A549 (cell line): ENCODE data around the gene BCKDHA. TPM values are rescaled to one million over a fixed set of nuclear protein-coding genes. Genes with fewer than 3 reads are reported as not detected.

Experiments used
- BCL3 ChIP-seq: fragments of >200 bp; sonication (Bioruptor Twin); formaldehyde crosslinking; IDR thresholded peaks from 3 replicates; pipeline ENCODE4 v1.6.1; 2016
- CBX8 ChIP-seq: fragments of 200-600 bp; sonication (generic); IDR thresholded peaks from 2 replicates; pipeline ENCODE4 v1.6.1; 2016
- CHD2 ChIP-seq: fragments of 150-350 bp; IDR thresholded peaks from 2 replicates; pipeline ENCODE4 v1.6.1; 2014; ENCODE audit warnings: low read length; ENCODE audit not compliant: partially characterized antibody
- CHD4 ChIP-seq: fragments of 200-600 bp; sonication (generic); IDR thresholded peaks from 2 replicates; pipeline ENCODE4 v1.6.1; 2016; ENCODE audit warnings: antibody characterized with exemption, mild to moderate bottlenecking, borderline replicate concordance
- ELK1 ChIP-seq: fragments of 150-350 bp; IDR thresholded peaks from 2 replicates; pipeline ENCODE4 v1.6.1; 2014; ENCODE audit warnings: low read depth, mild to moderate bottlenecking, low read length
- EP300 ChIP-seq, 2 experiments: fragments of >200 bp; sonication (Bioruptor Twin); formaldehyde crosslinking; IDR thresholded peaks; 2 replicates in 1 of 2; 3 replicates in 1 of 2; pipeline ENCODE4 v1.6.1; 2016 to 2017
- GATA3 ChIP-seq: IDR thresholded peaks from 2 replicates; pipeline ENCODE4 v1.6.1; 2012; ENCODE audit warnings: borderline replicate concordance
- HDAC2 ChIP-seq: fragments of 200-600 bp; sonication (generic); IDR thresholded peaks from 2 replicates; pipeline ENCODE4 v1.6.1; 2016
- HMGXB4 ChIP-seq: fragments of 250-450 bp; sonication (Bioruptor Pico); IDR thresholded peaks from 2 replicates; pipeline ENCODE4 v1.5.0; 2021; ENCODE audit warnings: mild to moderate bottlenecking, moderate library complexity, borderline replicate concordance
- HOXB13 ChIP-seq: fragments of 250-450 bp; sonication (Bioruptor Pico); IDR thresholded peaks from 2 replicates; pipeline ENCODE4 v1.5.0; 2020; ENCODE audit warnings: low read depth, mild to moderate bottlenecking, moderate library complexity
- JUN ChIP-seq, 2 experiments: fragments of >200 bp; sonication (Bioruptor Twin); formaldehyde crosslinking; IDR thresholded peaks; 2 replicates in 1 of 2; 3 replicates in 1 of 2; pipeline ENCODE4 v1.6.1; 2016 to 2017
- KDM5A ChIP-seq: fragments of 200-600 bp; sonication (generic); IDR thresholded peaks from 2 replicates; pipeline ENCODE4 v1.6.1; 2016; ENCODE audit warnings: antibody characterized with exemption, mild to moderate bottlenecking
- MAFK ChIP-seq: fragments of 450-650 bp; IDR thresholded peaks from 2 replicates; pipeline ENCODE4 v1.6.1; 2014; ENCODE audit not compliant: partially characterized antibody
- MAX ChIP-seq: IDR thresholded peaks from 2 replicates; pipeline ENCODE4 v1.6.1; 2012
- NFE2L2 ChIP-seq: fragments of 150-350 bp; conservative IDR thresholded peaks from 2 replicates; pipeline ENCODE4 v1.6.1; 2014; ENCODE audit warnings: low read length
- NR3C1 ChIP-seq: fragments of >200 bp; sonication (Bioruptor Twin); formaldehyde crosslinking; IDR thresholded peaks from 3 replicates; pipeline ENCODE4 v1.6.1; 2017
- PBX3 ChIP-seq: IDR thresholded peaks from 2 replicates; pipeline ENCODE4 v1.6.1; 2012
- PHF8 ChIP-seq: fragments of 200-600 bp; sonication (generic); IDR thresholded peaks from 2 replicates; pipeline ENCODE4 v1.6.1; 2016; ENCODE audit warnings: low read depth, mild to moderate bottlenecking, antibody characterized with exemption, moderate library complexity, borderline replicate concordance
- RARB ChIP-seq: fragments of 250-450 bp; sonication (Bioruptor Pico); IDR thresholded peaks from 2 replicates; pipeline ENCODE4 v1.8.0; 2021; ENCODE audit warnings: mild to moderate bottlenecking, moderate library complexity
- SMC3 ChIP-seq: fragments of >200 bp; sonication (Bioruptor Twin); formaldehyde crosslinking; IDR thresholded peaks from 3 replicates; pipeline ENCODE4 v1.6.1; 2018; ENCODE audit warnings: inconsistent platforms
- TP53 ChIP-seq: fragments of 250-450 bp; sonication (Bioruptor Pico); IDR thresholded peaks from 2 replicates; pipeline ENCODE4 v1.5.0; 2021; ENCODE audit warnings: mild to moderate bottlenecking, moderate library complexity
- ZC3H11A ChIP-seq: fragments of 450-650 bp; IDR thresholded peaks from 2 replicates; pipeline ENCODE4 v1.6.1; 2014; ENCODE audit warnings: antibody characterized with exemption, mild to moderate bottlenecking
- ZFP36 ChIP-seq: fragments of 450-650 bp; IDR thresholded peaks from 2 replicates; pipeline ENCODE4 v1.6.1; 2014; ENCODE audit warnings: borderline replicate concordance; ENCODE audit not compliant: partially characterized antibody
- ZSCAN20 ChIP-seq: fragments of 250-450 bp; sonication (Bioruptor Pico); IDR thresholded peaks from 2 replicates; pipeline ENCODE4 v1.8.0; 2022; ENCODE audit warnings: mild to moderate bottlenecking, moderate library complexity
- polyA plus RNA-seq, 4 experiments: library from polyadenylated mRNA; depleted of rRNA in 3 of 4; stranded (reverse); fragments of >200 nt; fragmentation: RNase III in 1 of 4; extraction: RNeasy Plus Mini Kit Qiagen cat#74134 plus additional on column Dnase treatment in 1 of 4; gene quantifications; 2 replicates in 3 of 4; 3 replicates in 1 of 4; pipeline ENCODE4 v1.2.3, GENCODE V29; 2011 to 2017

The BCKDHA gene
- polyA plus RNA-seq, 2 of the 4 experiments (the other 2 are of a cell fraction) = 42.9 to 44.4 TPM

- no peak for TF ChIP-seq NFE2L2
- peak; percentile 82; the same call in 1 of the 2 replicates for TF ChIP-seq MAX
- no peak for TF ChIP-seq EP300 (IDR thresholded peaks at IDR 0.05)
- peak; percentile 90 for TF ChIP-seq PBX3
- no peak for TF ChIP-seq SMC3
- peak; percentile 85; the same call in 1 of the 2 replicates for TF ChIP-seq PHF8
- TF ChIP-seq BCL3 = peak; percentile 93; the same call in 2 of the 3 replicates
- TF ChIP-seq RARB = no peak
- no peak for TF ChIP-seq HMGXB4
- TF ChIP-seq HDAC2 = no peak
- TF ChIP-seq HOXB13 (CRISPR knock-in tag) = no peak
- TF ChIP-seq TP53 (CRISPR knock-in tag) = peak; percentile 87; the same call in 1 of the 2 replicates
- no peak for TF ChIP-seq GATA3
- peak; percentile 81 to 96; a peak in 4 of 5 replicates for TF ChIP-seq JUN (IDR thresholded peaks at IDR 0.05)
- no peak for TF ChIP-seq KDM5A
- TF ChIP-seq CHD4 = no peak
- peak; percentile 49 for TF ChIP-seq CHD2
- no peak for TF ChIP-seq MAFK
- TF ChIP-seq ZC3H11A = no peak
- TF ChIP-seq CBX8 = no peak
- no peak for TF ChIP-seq NR3C1
- no peak for TF ChIP-seq ELK1
- TF ChIP-seq ZSCAN20 (CRISPR knock-in tag) = no peak
- no peak for TF ChIP-seq ZFP36
Observed at GRCh38 chr19:41363753-41364523, 33.7 kb upstream of the BCKDHA start, which contains the start of gene B9D2 (continued).
